ENCODE results near the gene TSPYL1. TPM values are rescaled to one million over a fixed set of nuclear protein-coding genes. Genes with fewer than 3 reads are reported as not detected.

TSPYL1 gene
- total RNA-seq, 1 experiment from 2014 or later = 70.3 TPM

GRCh38 chr6:116263353-116263752, 16.4 kb downstream of the TSPYL1 start:
- Histone ChIP-seq H3K27ac (ENCODE audit: low read depth, low read length) (no peak overlapping the region), H3K79me2 (ENCODE audit: insufficient read depth, low read length) (no peaks in the 10 kb centered on the region), H3K4me2 (ENCODE audit: low read length) (no peak overlapping the region), H3K4me1 (ENCODE audit: control insufficient read depth in 1 of 2, insufficient read depth in 2 of 2, low read length in 2 of 2) (peaks cover 0 to 10% of the 10 kb centered on the region in 2 experiments; a peak in 2 of 4 replicates), H3K27me3 (ENCODE audit: insufficient read depth, low read length) (no peaks in the 10 kb centered on the region), H3K9ac (ENCODE audit: low read length) (no peak overlapping the region), H3K9me2 (ENCODE audit: insufficient read depth) (no peaks in the 10 kb centered on the region), H4K20me1 (ENCODE audit: insufficient read depth) (no peaks in the 10 kb centered on the region), H3K9me3 (ENCODE audit: control insufficient read depth in 1 of 2, insufficient read depth in 1 of 2, low read depth in 1 of 2, low read length in 2 of 2) (no peaks in the 10 kb centered on the region), H3K36me3 (ENCODE audit: control insufficient read depth in 1 of 2, insufficient read depth in 2 of 2, low read length in 2 of 2) (no peaks in the 10 kb centered on the region), H2AFZ (ENCODE audit: low read depth, low read length, poor library complexity, severe bottlenecking) (no peak overlapping the region), H3K4me3 (replicated peaks in 1 of 2; ENCODE audit: low read depth in 1 of 2, low read length in 2 of 2) (no peak overlapping the region)
- intact Hi-C loops (cut with micrococcal nuclease) = no loop called here
- ChIA-PET RAD21 (ENCODE audit: low non-redundant PET in 1 of 2, low total read pairs in 2 of 2, uncharacterized antibody in 2 of 2, unreplicated experiment in 2 of 2) (no interaction called here), CTCF (no interaction called here), POLR2A (no interaction called here)
- TF ChIP-seq SP1 (IDR thresholded peaks at IDR 0.05; ENCODE audit: low read depth) = no peak
- TF ChIP-seq JUND (IDR thresholded peaks at IDR 0.05) = no peak
- TF ChIP-seq ELF1 (IDR thresholded peaks at IDR 0.05; ENCODE audit: borderline replicate concordance, low read depth) = no peak
- TF ChIP-seq POLR2AphosphoS5 (IDR thresholded peaks at IDR 0.05; ENCODE audit: low read depth, low read length) = no peak
- TF ChIP-seq FOSL1 (IDR thresholded peaks at IDR 0.05; ENCODE audit: low read depth) = no peak
- no peak for TF ChIP-seq ZNF274 (IDR thresholded peaks at IDR 0.05; ENCODE audit: low read depth, low read length)
- no peak for TF ChIP-seq CBX3 (IDR thresholded peaks at IDR 0.05; ENCODE audit: low read depth)
- TF ChIP-seq EGR1 (IDR thresholded peaks at IDR 0.05; ENCODE audit: low read depth) = no peak
- TF ChIP-seq ATF3 (IDR thresholded peaks at IDR 0.05) = no peak
- no peak for TF ChIP-seq REST (IDR thresholded peaks at IDR 0.05; ENCODE audit: low read depth)
- TF ChIP-seq RAD21 (IDR thresholded peaks at IDR 0.05; ENCODE audit: low read depth) = no peak
- TF ChIP-seq EZH2 (IDR thresholded peaks at IDR 0.05) = no peak
- no peak for TF ChIP-seq YY1 (IDR thresholded peaks at IDR 0.05; ENCODE audit: extremely low read depth, insufficient replicate concordance, low read depth, low read length)
- no TSS peak for BruUV-seq (replicated peaks)
- DNase-seq (ENCODE audit: low read depth, low spot score) (no peak), ATAC-seq (no peak)
